ENCODE results near the gene TNRC6A. TPM values are rescaled to one million over a fixed set of nuclear protein-coding genes. Genes with fewer than 3 reads are reported as not detected.

The TNRC6A gene
- total RNA-seq, 2 experiments from 2014 or later, result 38.1 to 60.3 TPM

DNA sequence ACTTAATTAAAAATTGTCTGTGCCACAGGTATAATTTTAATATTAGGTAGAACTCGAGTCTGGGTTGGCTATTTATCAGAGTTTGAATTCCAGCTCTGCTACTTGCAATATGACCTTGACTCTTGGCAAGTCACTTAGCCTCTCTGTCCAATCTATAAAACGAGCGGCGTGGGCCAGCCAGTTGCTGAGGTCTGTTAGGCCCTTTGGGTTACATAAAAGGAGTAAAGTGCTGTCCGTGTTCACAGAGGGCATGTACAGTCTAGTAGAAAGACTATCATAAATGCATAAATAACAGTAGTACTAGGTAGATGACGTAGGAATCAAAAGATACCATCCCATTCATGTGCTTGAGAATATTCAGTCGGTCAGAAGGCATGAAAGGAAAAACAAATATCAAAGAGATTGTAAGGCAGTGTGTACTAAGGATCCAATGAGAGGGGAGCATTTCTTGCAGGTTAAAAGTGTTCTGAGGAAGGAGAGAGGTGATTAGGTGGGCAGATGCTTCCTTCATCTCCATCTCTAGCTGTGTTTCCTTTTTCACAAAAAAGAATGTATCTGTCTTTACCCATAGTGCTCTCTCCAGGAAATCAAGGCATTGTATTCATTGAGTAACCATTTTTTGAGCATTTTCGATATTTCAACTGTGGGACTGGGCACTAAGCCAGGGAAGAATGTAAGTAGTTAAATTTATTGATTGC lies 2.4 kb downstream of the TNRC6A start:
- H2AFZ ChIP-seq (ENCODE audit: low read length), result no peak overlapping the region
- H4K20me1 ChIP-seq (ENCODE audit: insufficient read depth, low read length), result peaks cover 28% of the 10 kb centered on the region
- H3K4me2 ChIP-seq (ENCODE audit: low read length), result peak overlapping the region; percentile 92
- no peak for TF ChIP-seq EZH2phosphoT487 (IDR thresholded peaks at IDR 0.05; ENCODE audit: borderline replicate concordance, low read depth, low read length)
- TF ChIP-seq, protein P1, sequence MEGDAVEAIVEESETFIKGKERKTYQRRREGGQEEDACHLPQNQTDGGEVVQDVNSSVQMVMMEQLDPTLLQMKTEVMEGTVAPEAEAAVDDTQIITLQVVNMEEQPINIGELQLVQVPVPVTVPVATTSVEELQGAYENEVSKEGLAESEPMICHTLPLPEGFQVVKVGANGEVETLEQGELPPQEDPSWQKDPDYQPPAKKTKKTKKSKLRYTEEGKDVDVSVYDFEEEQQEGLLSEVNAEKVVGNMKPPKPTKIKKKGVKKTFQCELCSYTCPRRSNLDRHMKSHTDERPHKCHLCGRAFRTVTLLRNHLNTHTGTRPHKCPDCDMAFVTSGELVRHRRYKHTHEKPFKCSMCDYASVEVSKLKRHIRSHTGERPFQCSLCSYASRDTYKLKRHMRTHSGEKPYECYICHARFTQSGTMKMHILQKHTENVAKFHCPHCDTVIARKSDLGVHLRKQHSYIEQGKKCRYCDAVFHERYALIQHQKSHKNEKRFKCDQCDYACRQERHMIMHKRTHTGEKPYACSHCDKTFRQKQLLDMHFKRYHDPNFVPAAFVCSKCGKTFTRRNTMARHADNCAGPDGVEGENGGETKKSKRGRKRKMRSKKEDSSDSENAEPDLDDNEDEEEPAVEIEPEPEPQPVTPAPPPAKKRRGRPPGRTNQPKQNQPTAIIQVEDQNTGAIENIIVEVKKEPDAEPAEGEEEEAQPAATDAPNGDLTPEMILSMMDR (conservative IDR thresholded peaks at IDR 0.05; ENCODE audit: low read length), result no peak
- H3K4me1 ChIP-seq (ENCODE audit: insufficient read depth, low read length, poor library complexity, severe bottlenecking), result peaks cover 25% of the 10 kb centered on the region
- intact Hi-C loops (cut with micrococcal nuclease; ENCODE audit: unreplicated experiment), result no loop called here
- peaks cover 53% of the 10 kb centered on the region for H3K36me3 ChIP-seq (ENCODE audit: insufficient read depth, low read length)
- no peak overlapping the region for H3K27ac ChIP-seq (ENCODE audit: low read depth, low read length, poor library complexity, severe bottlenecking)
- no TSS peak for BruUV-seq (replicated peaks)
- no peaks in the 10 kb centered on the region for H3K9me2 ChIP-seq (ENCODE audit: insufficient read depth, low read length)
- ChIA-PET CTCF (ENCODE audit: unreplicated experiment) (no interaction called here), POLR2A (no interaction called here)
- no peaks in the 10 kb centered on the region for H3K9me3 ChIP-seq (ENCODE audit: low read length)
- DNase-seq (ENCODE audit: low spot score), result no peak
- peak overlapping the region; percentile 95 for H3K4me3 ChIP-seq (ENCODE audit: low read depth, low read length, poor library complexity, severe bottlenecking)
- H3K79me2 ChIP-seq (ENCODE audit: insufficient read depth, low read depth, low read length), result peaks cover 73% of the 10 kb centered on the region

DNA sequence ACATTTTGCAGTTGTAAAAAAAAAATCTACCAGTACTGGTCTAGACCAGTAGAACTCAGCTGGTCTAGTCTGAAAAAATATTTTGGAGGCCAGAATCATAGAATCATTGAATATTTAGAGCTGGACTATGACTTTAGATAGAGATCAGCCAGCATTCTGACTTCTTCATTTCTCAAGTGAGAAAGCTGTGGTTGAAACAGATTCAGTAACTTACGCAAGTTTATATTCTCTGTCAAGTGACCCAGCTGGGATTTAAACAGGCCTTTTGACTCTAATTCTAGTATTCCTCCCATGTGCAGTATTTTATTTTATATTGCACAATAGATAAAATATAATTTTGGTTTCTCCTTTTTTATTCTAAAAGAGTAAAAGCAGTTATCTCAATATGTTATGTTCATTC lies 4.9 kb downstream of the TNRC6A start:
- POLR2A ChIA-PET, result interaction anchor here (0.6 to 0.7 kb wide), 2 partner anchors 446 to 483 kb away, joined by 3 to 5 read pairs; no protein-coding TSS in a partner anchor
- H3K4me1 ChIP-seq (ENCODE audit: insufficient read depth, low read length, poor library complexity, severe bottlenecking), result peaks cover 25% of the 10 kb centered on the region

More for the DNA sequence above, 4.9 kb downstream of the TNRC6A start:
- Histone ChIP-seq H3K27ac (ENCODE audit: low read depth, low read length, poor library complexity, severe bottlenecking) (no peak overlapping the region), H3K79me2 (ENCODE audit: insufficient read depth, low read depth, low read length) (peaks cover 92% of the 10 kb centered on the region), H3K36me3 (ENCODE audit: insufficient read depth, low read length) (peaks cover 73% of the 10 kb centered on the region), H3K4me2 (ENCODE audit: low read length) (no peak overlapping the region), H4K20me1 (ENCODE audit: insufficient read depth, low read length) (peaks cover 45% of the 10 kb centered on the region), H3K4me3 (ENCODE audit: low read depth, low read length, poor library complexity, severe bottlenecking) (no peak overlapping the region), H2AFZ (ENCODE audit: low read length) (no peak overlapping the region), H3K9me3 (ENCODE audit: low read length) (no peaks in the 10 kb centered on the region; the same call in 1 of the 2 replicates), H3K9me2 (ENCODE audit: insufficient read depth, low read length) (no peaks in the 10 kb centered on the region)
- CTCF ChIA-PET (ENCODE audit: unreplicated experiment), result no interaction called here
- DNase-seq (ENCODE audit: low spot score), result no peak
- BruUV-seq (replicated peaks), result no TSS peak
- intact Hi-C loops (cut with micrococcal nuclease; ENCODE audit: unreplicated experiment), result no loop called here
- TF ChIP-seq EZH2phosphoT487 (IDR thresholded peaks at IDR 0.05; ENCODE audit: borderline replicate concordance, low read depth, low read length), result no peak
- TF ChIP-seq, protein P1 (conservative IDR thresholded peaks at IDR 0.05; ENCODE audit: low read length), result no peak

Data from OCI-LY7 (cell line).